Left renal cortex interstitium (tissue), 4 donors: ENCODE results near the gene ABCC3. TPM values are rescaled to one million over a fixed set of nuclear protein-coding genes. Genes with fewer than 3 reads are reported as not detected.
"Not testable (repeated sequence)": the region's sequence is repeated elsewhere in the genome, so short reads cannot be mapped to it uniquely, and the experiment has no call there.

ENCODE experiments used
- DNase-seq, 4 donors: peaks; one replicate each; pipeline ENCODE4 v3.0.0-alpha.2; 2013; ENCODE audit warnings: low read depth in 4 of 4, low spot score in 2 of 4, missing footprints in 1 of 4
- polyA plus RNA-seq, 4 donors: library from polyadenylated mRNA; unstranded; fragments of 120-200 nt; gene quantifications; one replicate each; pipeline ENCODE4 v1.2.1, GENCODE V29; 2013; ENCODE audit not compliant: insufficient read length in 4 of 4

ABCC3 gene
- polyA plus RNA-seq, 4 donors, result 5.3 to 14.4 (median 9.4) TPM

DNA sequence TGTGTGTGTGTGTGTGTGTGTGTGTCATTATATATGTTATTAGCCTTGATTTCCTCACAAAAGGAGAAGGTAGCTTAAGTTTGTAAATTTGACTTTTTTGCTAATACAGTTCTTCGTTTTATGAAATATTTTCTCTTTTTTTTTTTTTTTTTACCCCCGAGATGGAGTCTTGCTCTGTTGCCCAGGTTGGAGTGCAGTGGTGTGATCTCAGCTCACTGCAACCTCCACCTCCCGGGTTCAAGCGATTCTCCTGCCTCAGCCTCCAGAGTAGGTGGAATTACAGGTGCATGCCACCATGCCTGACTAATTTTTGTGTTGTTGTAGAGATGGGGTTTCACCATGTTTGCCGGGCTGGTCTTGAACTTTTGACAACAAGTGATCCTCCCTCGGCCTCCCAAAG lies 89.9 kb downstream of the ABCC3 start:
- not testable (repeated sequence) for DNase-seq

DNA sequence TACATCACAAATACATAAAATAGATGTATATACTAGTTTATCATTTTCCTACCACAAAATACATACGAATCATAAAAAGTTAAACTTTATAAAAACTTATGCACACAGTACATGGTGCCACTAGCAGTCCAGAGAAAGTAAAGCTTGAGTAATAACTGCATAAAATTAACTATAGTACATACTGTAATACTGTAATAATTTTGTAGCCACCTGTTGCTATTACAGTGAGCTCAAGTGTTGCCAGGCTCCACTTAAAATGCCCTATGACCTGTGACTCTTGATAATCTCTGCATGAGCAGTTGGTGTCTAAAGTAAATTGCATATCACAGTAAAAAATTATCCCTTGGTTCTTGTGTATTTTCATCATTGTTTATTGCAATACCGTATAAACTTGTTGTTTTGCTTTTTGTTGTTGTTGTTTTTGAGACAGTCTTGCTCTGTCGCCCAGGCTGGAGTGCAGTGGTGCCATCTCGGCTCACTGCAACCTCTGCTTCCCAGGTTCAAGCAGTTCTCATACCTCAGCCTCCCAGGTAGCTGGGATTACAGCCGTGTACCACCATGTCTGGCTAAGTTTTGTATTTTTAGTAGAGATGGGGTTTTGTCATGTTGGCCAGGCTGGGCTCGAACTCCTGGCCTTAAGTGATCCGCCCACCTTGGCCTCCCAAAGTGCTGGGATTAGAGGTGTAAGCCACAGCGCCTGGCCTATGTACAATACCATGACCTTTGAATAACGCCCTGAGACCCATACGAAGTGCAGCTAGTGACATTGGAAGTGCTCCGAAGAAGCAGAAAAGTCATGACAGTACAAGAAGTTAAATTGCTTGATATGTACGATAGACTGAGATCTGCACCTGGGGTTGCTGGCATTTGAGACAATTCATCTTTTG lies 91.3 kb downstream of the ABCC3 start:
- no peak for DNase-seq

DNA sequence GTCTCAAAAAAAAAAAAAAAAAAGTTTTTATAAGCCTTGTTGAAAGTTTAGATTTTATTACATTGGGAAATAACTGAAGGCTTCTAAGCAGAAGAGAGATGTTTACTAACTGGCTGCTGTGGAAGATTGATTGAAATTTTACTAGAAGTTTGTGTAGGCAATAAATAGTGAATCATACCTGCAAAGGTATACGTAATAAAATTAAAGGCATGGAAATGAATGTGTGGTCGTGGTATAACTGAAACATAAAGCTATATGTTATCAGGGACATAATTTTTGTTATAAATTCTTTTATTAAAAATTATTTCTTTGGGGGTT lies 93.4 kb downstream of the ABCC3 start:
- DNase-seq, result no peak

DNA sequence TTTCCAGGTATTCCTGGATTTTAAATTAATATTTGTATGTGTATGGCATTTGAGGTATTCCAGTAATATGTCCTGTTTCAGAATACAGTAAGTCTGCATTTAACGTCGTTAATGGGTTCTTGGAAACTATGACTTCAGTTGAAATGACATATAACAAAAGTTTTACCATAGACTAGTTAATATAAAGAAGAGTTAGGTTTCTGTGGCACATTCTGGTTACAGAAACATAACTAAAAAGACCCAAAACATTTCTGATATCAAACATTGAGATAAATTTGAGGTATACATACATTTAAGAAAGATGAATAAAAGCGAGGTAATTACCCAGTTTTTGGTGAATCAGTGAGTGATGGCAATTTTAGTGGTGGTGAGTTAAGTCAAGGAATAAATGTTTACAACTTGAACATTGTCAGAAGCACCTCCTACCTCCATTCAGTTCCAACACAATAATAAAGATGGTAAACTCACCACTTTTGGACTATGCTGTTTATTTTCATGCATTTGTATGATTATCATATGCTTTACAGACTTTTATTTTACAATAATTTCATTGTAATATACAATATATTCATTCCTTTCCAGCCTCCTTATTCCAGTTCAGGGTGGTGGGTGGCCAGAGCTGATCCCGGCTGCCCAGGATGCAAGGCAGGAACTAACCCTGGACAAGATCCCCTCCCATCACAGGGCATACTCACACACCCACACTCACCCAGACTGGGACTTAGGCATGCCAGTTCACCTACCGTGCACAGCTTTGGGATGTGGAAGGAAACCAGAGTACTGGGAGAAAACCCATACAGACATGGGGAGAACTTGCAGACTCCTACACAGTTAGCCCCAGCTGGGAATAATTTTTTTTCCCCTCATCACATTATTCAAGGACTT lies 94.4 kb downstream of the ABCC3 start:
- no peak for DNase-seq

DNA sequence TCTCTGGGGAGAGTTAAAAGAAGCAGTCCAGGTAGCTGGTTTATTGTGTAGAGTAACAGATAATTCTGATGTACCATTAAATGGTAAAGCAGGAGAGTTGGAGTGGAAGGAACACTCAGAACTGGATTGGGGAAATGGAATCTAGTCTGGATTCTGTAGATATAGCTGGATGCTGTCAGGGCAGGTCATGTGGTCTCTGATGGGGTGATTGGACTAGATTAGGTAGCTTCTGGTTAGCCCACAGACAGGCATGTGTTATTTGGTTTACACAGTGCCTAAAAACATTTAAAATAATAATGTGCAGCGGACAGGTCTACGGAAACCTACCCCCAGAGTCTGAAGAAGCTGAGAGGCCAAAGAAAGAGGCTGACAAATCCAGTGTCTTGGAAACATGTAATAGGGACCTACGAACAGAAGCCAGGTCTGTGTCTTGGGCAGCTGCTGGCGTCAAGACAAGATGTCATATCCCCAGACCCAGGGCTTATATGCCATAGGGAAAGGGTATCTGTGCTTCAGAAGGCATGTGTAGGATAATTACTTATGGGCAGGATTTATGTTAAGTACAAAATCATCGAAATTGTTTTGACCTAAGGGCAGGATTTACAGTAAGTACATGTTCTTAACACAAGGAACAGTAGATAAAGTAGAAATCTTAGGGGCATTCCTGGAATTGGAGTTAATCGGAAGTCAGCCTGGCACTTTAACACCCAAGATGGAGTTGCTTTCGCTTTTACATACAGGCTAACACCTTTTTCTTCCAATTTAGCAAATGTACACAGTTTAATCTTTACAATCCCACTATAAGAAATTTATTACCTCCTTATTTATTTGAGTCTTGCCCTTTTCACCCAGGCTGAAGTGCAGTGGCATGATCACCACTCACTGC lies 97.1 kb downstream of the ABCC3 start:
- no peak for DNase-seq

DNA sequence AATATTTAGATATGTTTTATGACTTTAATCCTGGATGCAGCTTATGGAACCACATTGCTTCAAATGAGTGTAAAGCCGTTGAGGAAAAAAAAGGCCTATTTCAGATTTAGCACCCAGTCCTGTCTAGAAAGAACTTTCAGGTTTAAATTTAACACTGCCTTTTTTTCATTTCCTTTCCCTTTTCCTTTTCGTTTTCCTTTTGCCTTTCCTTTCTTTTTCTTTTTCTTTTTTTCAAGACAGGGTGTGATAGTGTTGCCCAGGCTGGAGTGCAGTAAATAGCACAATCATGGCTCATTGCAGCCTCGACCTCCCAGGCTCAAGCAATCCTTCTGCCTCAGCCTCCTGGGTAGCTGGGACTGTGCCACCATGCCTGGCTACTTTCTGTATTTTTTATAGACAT lies 100.6 kb downstream of the ABCC3 start:
- DNase-seq, result no peak

DNA sequence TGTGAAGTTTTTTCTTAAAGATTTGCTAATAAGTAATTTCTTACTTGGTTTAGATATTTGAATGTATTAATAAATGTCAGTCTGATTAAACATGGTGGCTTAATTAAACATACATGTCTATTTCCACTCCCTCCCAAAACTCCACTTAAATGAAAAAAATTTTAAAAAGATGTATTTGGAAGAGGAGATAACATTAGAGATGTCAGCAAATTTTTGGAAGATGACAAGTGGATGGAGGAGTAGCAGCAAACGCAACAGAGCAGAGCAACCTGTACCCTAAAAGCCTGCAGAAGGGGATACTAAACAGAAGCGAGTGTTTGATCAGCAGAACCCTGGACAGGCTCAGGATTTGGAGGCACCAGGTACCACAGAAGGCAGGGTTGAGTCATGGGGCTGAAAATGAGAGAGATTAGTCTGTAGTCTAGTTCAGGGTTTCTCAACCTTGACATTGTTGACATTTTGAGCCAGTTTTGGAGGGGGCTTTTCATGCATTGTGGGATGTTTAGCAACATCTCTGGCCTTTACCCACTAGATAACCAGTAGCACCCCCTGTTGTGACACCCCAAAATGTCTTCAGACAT lies 102.5 kb downstream of the ABCC3 start:
- no peak for DNase-seq

DNA sequence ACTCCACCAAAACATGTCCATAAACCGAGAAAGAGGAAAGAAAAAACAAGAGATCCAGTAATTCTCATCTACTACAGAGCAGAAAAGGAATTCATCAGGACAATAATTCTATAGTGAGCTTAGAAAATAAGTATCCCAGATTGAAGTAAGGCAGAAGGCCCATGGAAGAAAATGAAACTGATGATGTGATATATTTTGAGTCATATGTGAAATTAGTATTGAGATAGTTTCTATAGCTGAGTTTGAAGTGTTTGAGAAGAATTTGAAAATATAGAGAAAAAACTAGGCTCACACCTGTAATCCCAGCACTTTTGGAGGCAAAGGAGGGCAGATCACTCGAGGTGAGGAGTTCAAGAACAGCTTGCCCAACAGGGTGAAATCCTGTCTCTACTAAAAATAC lies 104.4 kb downstream of the ABCC3 start:
- DNase-seq, result no peak

Other genes with a start within 250 kb of the ABCC3 start
- 10 to 100 TPM; 55.2 to 62.0 (median 59.4) TPM for gene LRRC59, start 237.4 kb upstream of the ABCC3 start, polyA plus RNA-seq
- gene ACSF2, start 208.7 kb upstream of the ABCC3 start, polyA plus RNA-seq, result 100 to 1,000 TPM in 2 of 4 donors, 10 to 100 TPM in 2; 65.3 to 117 (median 100) TPM
- 1 to 10 TPM in 3 of 4 donors, under 1 TPM in 1; 0.68 to 5.6 (median 2.4) TPM for gene CHAD, start 166.0 kb upstream of the ABCC3 start, polyA plus RNA-seq
- 10 to 100 TPM; 45.8 to 67.5 (median 54.4) TPM for gene RSAD1, start 156.0 kb upstream of the ABCC3 start, polyA plus RNA-seq
- 1 to 10 TPM; 1.2 to 3.2 (median 2.3) TPM for gene MYCBPAP, start 126.4 kb upstream of the ABCC3 start, polyA plus RNA-seq
- gene EPN3, start 102.1 kb upstream of the ABCC3 start, polyA plus RNA-seq, result 10 to 100 TPM in 2 of 4 donors, 1 to 10 TPM in 2; 8.0 to 18.0 (median 10.9) TPM
- gene SPATA20, start 87.7 kb upstream of the ABCC3 start, polyA plus RNA-seq, result 10 to 100 TPM; 50.8 to 71.7 (median 59.5) TPM
- gene CACNA1G, start 74.2 kb upstream of the ABCC3 start, polyA plus RNA-seq, result 10 to 100 TPM in 1 of 4 donors, 1 to 10 TPM in 3; 7.6 to 10.4 (median 8.1) TPM
- gene ANKRD40, start 73.0 kb downstream of the ABCC3 start, polyA plus RNA-seq, result 10 to 100 TPM; 42.1 to 45.4 (median 44.7) TPM
- 100 to 1,000 TPM; 458 to 697 (median 608) TPM for gene LUC7L3, start 84.7 kb downstream of the ABCC3 start, polyA plus RNA-seq
- under 1 TPM in 3 of 4 donors, not detected in 1; 0.17 to 0.46 (median 0.30) TPM for gene ANKRD40CL, start 132.6 kb downstream of the ABCC3 start, polyA plus RNA-seq
- gene WFIKKN2, start 200.7 kb downstream of the ABCC3 start, polyA plus RNA-seq, result 1 to 10 TPM in 2 of 4 donors, under 1 TPM in 2; 0.74 to 2.3 (median 1.1) TPM
- gene TOB1, start 231.5 kb downstream of the ABCC3 start, polyA plus RNA-seq, result 10 to 100 TPM; 34.1 to 44.2 (median 39.6) TPM